Measurements from ENCODE around the gene UPK1B.
"Not testable (repeated sequence)": the region's sequence is repeated elsewhere in the genome, so short reads cannot be mapped to it uniquely, and the experiment has no call there.

UPK1B gene

GRCh38 chr3:119173325-119173724, at the start of gene UPK1B:
Gene UPK1B (plus strand): TSS chr3:119173598. CDS start chr3:119186742, 13,144 bp downstream.
- no peaks in the 10 kb centered on the region for H3K9me3 Mint-ChIP-seq
- CTCF ChIA-PET = interaction anchor here (1.2 kb wide), 1 partner anchor 68 kb away, joined by 4 read pairs; the partner anchor contains the start of gene B4GALT4
- no peaks in the 10 kb centered on the region for H3K4me1 Mint-ChIP-seq
- no peak within 1 kb of the TSS for H3K27ac Mint-ChIP-seq
- peaks cover 10% of the 10 kb centered on the region for H3K27me3 Mint-ChIP-seq
- DNase-seq = no peak
- H3K36me3 Mint-ChIP-seq = no peaks in the 10 kb centered on the region
- no peak within 1 kb of the TSS for H3K4me3 Mint-ChIP-seq

GRCh38 chr3:119125342-119125741, 48.1 kb upstream of the UPK1B start:
- no peak overlapping the region for H3K4me3 Mint-ChIP-seq
- H3K4me1 Mint-ChIP-seq = no peaks in the 10 kb centered on the region
- no peaks in the 10 kb centered on the region for H3K36me3 Mint-ChIP-seq
- CTCF ChIA-PET = no interaction called here
- no peaks in the 10 kb centered on the region for H3K9me3 Mint-ChIP-seq
- no peak for DNase-seq
- no peak overlapping the region for H3K27ac Mint-ChIP-seq
- no peaks in the 10 kb centered on the region for H3K27me3 Mint-ChIP-seq

- DNase-seq = no peak
- CTCF ChIA-PET = no interaction called here
- H3K27me3 Mint-ChIP-seq = no peaks in the 10 kb centered on the region
Measured at GRCh38 chr3:119125742-119126504, 47.5 kb upstream of the UPK1B start.

GRCh38 chr3:119130291-119130690, 43.1 kb upstream of the UPK1B start:
- H3K4me1 Mint-ChIP-seq, H3K27ac Mint-ChIP-seq, DNase-seq, H3K4me3 Mint-ChIP-seq, H3K9me3 Mint-ChIP-seq, H3K27me3 Mint-ChIP-seq, H3K36me3 Mint-ChIP-seq, CTCF ChIA-PET: not testable (repeated sequence)

More at GRCh38 chr3:119125742-119126504, 47.5 kb upstream of the UPK1B start:
- H3K36me3 Mint-ChIP-seq = no peaks in the 10 kb centered on the region
- no peak overlapping the region for H3K27ac Mint-ChIP-seq
- H3K4me3 Mint-ChIP-seq = no peak overlapping the region
- H3K9me3 Mint-ChIP-seq = no peaks in the 10 kb centered on the region
- H3K4me1 Mint-ChIP-seq = no peaks in the 10 kb centered on the region

GRCh38 chr3:119132291-119132690, 41.1 kb upstream of the UPK1B start:
- CTCF ChIA-PET, H3K36me3 Mint-ChIP-seq, H3K27me3 Mint-ChIP-seq, H3K4me1 Mint-ChIP-seq, DNase-seq, H3K9me3 Mint-ChIP-seq, H3K27ac Mint-ChIP-seq, H3K4me3 Mint-ChIP-seq: not testable (repeated sequence)

- DNase-seq, CTCF ChIA-PET, H3K4me1 Mint-ChIP-seq, H3K27ac Mint-ChIP-seq, H3K36me3 Mint-ChIP-seq, H3K9me3 Mint-ChIP-seq, H3K27me3 Mint-ChIP-seq, H3K4me3 Mint-ChIP-seq: not testable (repeated sequence)
Measured at GRCh38 chr3:119139360-119139759, 34.0 kb upstream of the UPK1B start.

- Mint-ChIP-seq H3K9me3 (no peaks in the 10 kb centered on the region), H3K4me1 (no peaks in the 10 kb centered on the region), H3K27me3 (no peaks in the 10 kb centered on the region), H3K36me3 (no peaks in the 10 kb centered on the region), H3K4me3 (no peak overlapping the region), H3K27ac (no peak overlapping the region)
- DNase-seq = no peak
- CTCF ChIA-PET = no interaction called here
Measured at GRCh38 chr3:119140466-119140865, 32.9 kb upstream of the UPK1B start.

- no peak overlapping the region for H3K27ac Mint-ChIP-seq
- no peaks in the 10 kb centered on the region for H3K36me3 Mint-ChIP-seq
- no peak overlapping the region for H3K4me3 Mint-ChIP-seq
- H3K4me1 Mint-ChIP-seq = no peaks in the 10 kb centered on the region
- no peak for DNase-seq
- H3K27me3 Mint-ChIP-seq = no peaks in the 10 kb centered on the region
- CTCF ChIA-PET = interaction anchor here (0.9 to 4.7 kb wide), 4 partner anchors 62 to 206 kb away, joined by 3 to 69 read pairs (median 6); partner anchors contain the start of gene B4GALT4
- no peaks in the 10 kb centered on the region for H3K9me3 Mint-ChIP-seq
Measured at GRCh38 chr3:119145128-119145499, 28.3 kb upstream of the UPK1B start.

GRCh38 chr3:119145500-119146167, 27.8 kb upstream of the UPK1B start, which contains the start of gene TEX55:
Gene TEX55 (plus strand): TSS chr3:119146165. CDS start chr3:119146190, 25 bp downstream.
- DNase-seq = peak; percentile 34
- CTCF ChIA-PET = interaction anchor here (0.9 to 4.7 kb wide), 7 partner anchors 61 to 535 kb away, joined by 3 to 69 read pairs (median 4); partner anchors contain the start of gene B4GALT4
- Mint-ChIP-seq H3K4me1 (no peaks in the 10 kb centered on the region), H3K27ac (no peak within 1 kb of the TSS), H3K4me3 (no peak within 1 kb of the TSS), H3K36me3 (no peaks in the 10 kb centered on the region), H3K9me3 (no peaks in the 10 kb centered on the region), H3K27me3 (no peaks in the 10 kb centered on the region)

- no peak overlapping the region for H3K4me3 Mint-ChIP-seq
- H3K27me3 Mint-ChIP-seq = no peaks in the 10 kb centered on the region
- H3K36me3 Mint-ChIP-seq = no peaks in the 10 kb centered on the region
- CTCF ChIA-PET = interaction anchor here (1.2 to 4.7 kb wide), 6 partner anchors 60 to 534 kb away, joined by 3 to 69 read pairs (median 4); partner anchors contain the start of gene B4GALT4
- DNase-seq = no peak
- no peaks in the 10 kb centered on the region for H3K9me3 Mint-ChIP-seq
- H3K27ac Mint-ChIP-seq = no peak overlapping the region
- no peaks in the 10 kb centered on the region for H3K4me1 Mint-ChIP-seq
Measured at GRCh38 chr3:119146578-119147375, 26.6 kb upstream of the UPK1B start.

GRCh38 chr3:119147494-119147893, 25.9 kb upstream of the UPK1B start:
- Mint-ChIP-seq H3K27ac (no peak overlapping the region), H3K9me3 (no peaks in the 10 kb centered on the region), H3K4me3 (no peak overlapping the region), H3K4me1 (no peaks in the 10 kb centered on the region), H3K36me3 (no peaks in the 10 kb centered on the region), H3K27me3 (no peaks in the 10 kb centered on the region)
- CTCF ChIA-PET = interaction anchor here (4.7 kb wide), 1 partner anchor 94 kb away, joined by 69 read pairs; the partner anchor contains the start of gene B4GALT4
- no peak for DNase-seq

GRCh38 chr3:119148493-119149180, 24.8 kb upstream of the UPK1B start:
- peaks cover 4% of the 10 kb centered on the region for H3K9me3 Mint-ChIP-seq
- CTCF ChIA-PET = interaction anchor here (1.0 to 1.2 kb wide), 3 partner anchors 93 to 264 kb away, joined by 3 to 5 read pairs (median 3); no protein-coding TSS in a partner anchor
- peaks cover 1% of the 10 kb centered on the region for H3K36me3 Mint-ChIP-seq
- DNase-seq = no peak
- no peaks in the 10 kb centered on the region for H3K27me3 Mint-ChIP-seq
- no peak overlapping the region for H3K27ac Mint-ChIP-seq
- H3K4me3 Mint-ChIP-seq = no peak overlapping the region
- H3K4me1 Mint-ChIP-seq = no peaks in the 10 kb centered on the region

GRCh38 chr3:119149484-119149883, 23.9 kb upstream of the UPK1B start:
- DNase-seq = no peak
- Mint-ChIP-seq H3K4me1 (no peaks in the 10 kb centered on the region), H3K27ac (no peak overlapping the region), H3K4me3 (no peak overlapping the region), H3K36me3 (peaks cover 1% of the 10 kb centered on the region), H3K27me3 (no peaks in the 10 kb centered on the region), H3K9me3 (peaks cover 12% of the 10 kb centered on the region)
- CTCF ChIA-PET = interaction anchor here (1.0 to 1.2 kb wide), 3 partner anchors 92 to 265 kb away, joined by 3 to 5 read pairs (median 3); no protein-coding TSS in a partner anchor

All from activated naive CD4-positive, alpha-beta T cell treated with anti-CD3 and anti-CD28 coated beads, Interleukin-2, amount 10 ng/mL, durations not matched to agents 7 days and 5 days (primary cell).